ENCODE measurements around the gene PTGDS. TPM values are rescaled to one million over a fixed set of nuclear protein-coding genes. Genes with fewer than 3 reads are reported as not detected.

The PTGDS gene
- polyA plus RNA-seq, 1 donor from 2014 or later, result 2.0 TPM

DNA sequence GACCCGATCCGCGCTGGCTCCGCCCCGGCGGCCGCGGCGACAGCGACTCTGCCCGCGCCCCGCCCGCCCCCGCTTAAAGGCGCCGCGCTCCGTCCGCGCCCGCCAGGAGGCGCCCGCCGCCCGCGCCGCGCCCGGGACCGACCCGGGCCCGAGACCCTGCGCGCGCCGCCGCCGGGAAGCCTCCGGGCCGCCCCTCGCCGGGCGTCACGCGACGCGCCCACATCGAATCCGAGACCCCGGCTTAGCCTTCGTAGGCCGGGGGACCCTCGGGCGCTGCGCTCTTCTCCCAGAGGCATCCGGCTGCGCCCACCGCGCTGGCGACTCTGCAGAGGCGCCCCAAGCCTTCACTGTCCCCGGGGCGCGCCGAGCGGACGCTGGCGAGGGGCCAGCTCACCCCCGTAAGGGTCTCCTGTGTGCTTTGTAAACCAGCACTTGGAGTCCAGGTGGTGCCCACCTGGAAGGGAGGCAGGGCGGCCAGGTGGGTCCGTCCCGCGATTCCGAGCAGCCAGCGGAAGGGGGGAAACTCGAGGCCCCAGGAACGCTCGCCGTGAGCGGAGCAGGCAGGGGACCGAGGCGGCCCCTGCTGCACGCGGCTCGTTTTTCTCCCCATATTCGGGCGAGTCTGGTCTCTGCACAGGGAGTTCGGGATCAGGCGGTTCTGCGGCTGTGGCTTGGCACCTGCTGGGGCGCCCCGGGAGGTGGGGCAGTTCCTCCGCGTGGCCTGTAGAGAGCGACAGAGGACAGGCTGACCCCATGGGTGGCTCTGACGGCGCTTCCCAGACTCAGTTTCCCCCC, 51.2 kb downstream of the PTGDS start:
- peak overlapping the region; percentile 90 for H2AFZ ChIP-seq (ENCODE audit: low read depth, low read length)
- H3K9ac ChIP-seq (ENCODE audit: low read length), result peak overlapping the region; percentile 86

DNA sequence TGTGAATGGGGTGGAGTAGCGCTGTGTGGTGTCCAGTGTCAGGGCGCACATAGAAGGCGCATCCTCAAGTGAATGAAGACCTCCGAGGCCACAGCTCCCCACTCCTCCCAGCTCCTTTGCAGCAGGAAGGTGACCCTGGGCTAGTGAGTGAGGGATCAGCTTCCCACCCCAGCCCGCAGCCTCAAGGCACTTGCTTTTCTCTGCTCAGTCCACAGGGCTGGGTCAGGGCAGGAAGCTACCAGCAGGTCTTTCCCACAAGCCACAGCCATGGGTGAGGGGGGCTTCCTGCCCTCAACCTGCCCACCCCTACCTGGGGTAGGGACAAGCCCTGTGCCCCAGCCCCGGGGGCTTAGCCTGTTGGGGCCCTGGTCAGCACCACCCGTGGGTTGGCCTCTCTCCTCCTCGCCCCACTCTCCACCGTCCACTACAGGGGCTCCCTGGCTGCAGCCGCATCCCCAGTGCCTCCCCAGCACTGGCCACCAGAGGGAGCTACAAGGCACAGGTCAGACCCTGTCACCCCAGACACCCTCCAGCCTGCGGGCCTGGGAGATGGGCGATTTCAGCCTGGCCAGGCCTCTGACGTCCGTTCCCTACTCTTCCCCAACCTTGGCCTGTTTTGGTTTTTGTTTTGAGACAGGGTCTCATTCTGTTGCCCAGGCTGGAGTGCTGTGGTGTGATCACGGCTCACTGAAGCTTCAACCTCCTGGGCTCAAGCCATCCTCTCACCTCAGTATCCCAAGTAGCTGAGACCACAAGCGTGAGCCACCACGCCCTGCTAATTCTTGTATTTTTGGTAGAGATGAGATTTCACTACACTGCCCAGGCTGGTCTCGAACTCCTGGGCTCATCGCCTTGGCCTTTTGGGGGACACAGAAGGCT, 52.0 kb downstream of the PTGDS start:
- H3K4me3 ChIP-seq (ENCODE audit: low read length), result peak overlapping the region; percentile 91
- H3F3A ChIP-seq (ENCODE audit: insufficient read depth, low read length, poor library complexity, severe bottlenecking), result no peaks in the 10 kb centered on the region
- no peaks in the 10 kb centered on the region for H3K36me3 ChIP-seq (ENCODE audit: insufficient read depth, low read length)
- H3K27ac ChIP-seq (ENCODE audit: low read length), result no peak overlapping the region
- H4K20me1 ChIP-seq (ENCODE audit: insufficient read depth), result no peaks in the 10 kb centered on the region
- peaks cover 5% of the 10 kb centered on the region for H3K79me2 ChIP-seq (replicated peaks; ENCODE audit: insufficient read depth, low read length)
- peak overlapping the region; percentile 86 for H3K9ac ChIP-seq (ENCODE audit: low read length)
- peak overlapping the region; percentile 70 for H3K4me2 ChIP-seq (ENCODE audit: low read length)
- H2AFZ ChIP-seq (ENCODE audit: low read depth, low read length), result no peak overlapping the region
- H3K9me3 ChIP-seq (ENCODE audit: low read length), result no peaks in the 10 kb centered on the region
- TF ChIP-seq, protein P1, sequence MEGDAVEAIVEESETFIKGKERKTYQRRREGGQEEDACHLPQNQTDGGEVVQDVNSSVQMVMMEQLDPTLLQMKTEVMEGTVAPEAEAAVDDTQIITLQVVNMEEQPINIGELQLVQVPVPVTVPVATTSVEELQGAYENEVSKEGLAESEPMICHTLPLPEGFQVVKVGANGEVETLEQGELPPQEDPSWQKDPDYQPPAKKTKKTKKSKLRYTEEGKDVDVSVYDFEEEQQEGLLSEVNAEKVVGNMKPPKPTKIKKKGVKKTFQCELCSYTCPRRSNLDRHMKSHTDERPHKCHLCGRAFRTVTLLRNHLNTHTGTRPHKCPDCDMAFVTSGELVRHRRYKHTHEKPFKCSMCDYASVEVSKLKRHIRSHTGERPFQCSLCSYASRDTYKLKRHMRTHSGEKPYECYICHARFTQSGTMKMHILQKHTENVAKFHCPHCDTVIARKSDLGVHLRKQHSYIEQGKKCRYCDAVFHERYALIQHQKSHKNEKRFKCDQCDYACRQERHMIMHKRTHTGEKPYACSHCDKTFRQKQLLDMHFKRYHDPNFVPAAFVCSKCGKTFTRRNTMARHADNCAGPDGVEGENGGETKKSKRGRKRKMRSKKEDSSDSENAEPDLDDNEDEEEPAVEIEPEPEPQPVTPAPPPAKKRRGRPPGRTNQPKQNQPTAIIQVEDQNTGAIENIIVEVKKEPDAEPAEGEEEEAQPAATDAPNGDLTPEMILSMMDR (IDR thresholded peaks at IDR 0.05; ENCODE audit: poor library complexity, severe bottlenecking), result peak; percentile 72
- TF ChIP-seq SMC3 (conservative IDR thresholded peaks at IDR 0.05; ENCODE audit: poor library complexity), result no peak
- H3K27me3 ChIP-seq (ENCODE audit: insufficient read depth, low read depth, low read length), result no peaks in the 10 kb centered on the region
- no peaks in the 10 kb centered on the region for H3K9me2 ChIP-seq (ENCODE audit: insufficient read depth, low read length)

More for the DNA sequence above, 51.2 kb downstream of the PTGDS start:
- H3K4me3 ChIP-seq (ENCODE audit: low read length), result peak overlapping the region; percentile 91
- H3K4me2 ChIP-seq (ENCODE audit: low read length), result peak overlapping the region; percentile 70
- H3K79me2 ChIP-seq (replicated peaks; ENCODE audit: insufficient read depth, low read length), result peaks cover 5% of the 10 kb centered on the region
- peak overlapping the region; percentile 49 for H3K27ac ChIP-seq (ENCODE audit: low read length)
- no peaks in the 10 kb centered on the region for H3K36me3 ChIP-seq (ENCODE audit: insufficient read depth, low read length)
- H4K20me1 ChIP-seq (ENCODE audit: insufficient read depth), result no peaks in the 10 kb centered on the region
- H3K9me3 ChIP-seq (ENCODE audit: low read length), result no peaks in the 10 kb centered on the region
- H3F3A ChIP-seq (ENCODE audit: insufficient read depth, low read length, poor library complexity, severe bottlenecking), result no peaks in the 10 kb centered on the region
- TF ChIP-seq MXI1 (conservative IDR thresholded peaks at IDR 0.05; ENCODE audit: poor library complexity, severe bottlenecking) (peak; percentile 24), TAF1 (IDR thresholded peaks at IDR 0.05; ENCODE audit: low read depth) (no peak), POLR2AphosphoS5 (IDR thresholded peaks at IDR 0.05) (peak; percentile 14), SMC3 (conservative IDR thresholded peaks at IDR 0.05; ENCODE audit: poor library complexity) (no peak), EZH2 (IDR thresholded peaks at IDR 0.05; ENCODE audit: borderline replicate concordance, insufficient read depth, low read length, poor library complexity, severe bottlenecking) (no peak), EP300 (conservative IDR thresholded peaks at IDR 0.05; ENCODE audit: poor library complexity, severe bottlenecking) (no peak)
- TF ChIP-seq, protein P2, sequence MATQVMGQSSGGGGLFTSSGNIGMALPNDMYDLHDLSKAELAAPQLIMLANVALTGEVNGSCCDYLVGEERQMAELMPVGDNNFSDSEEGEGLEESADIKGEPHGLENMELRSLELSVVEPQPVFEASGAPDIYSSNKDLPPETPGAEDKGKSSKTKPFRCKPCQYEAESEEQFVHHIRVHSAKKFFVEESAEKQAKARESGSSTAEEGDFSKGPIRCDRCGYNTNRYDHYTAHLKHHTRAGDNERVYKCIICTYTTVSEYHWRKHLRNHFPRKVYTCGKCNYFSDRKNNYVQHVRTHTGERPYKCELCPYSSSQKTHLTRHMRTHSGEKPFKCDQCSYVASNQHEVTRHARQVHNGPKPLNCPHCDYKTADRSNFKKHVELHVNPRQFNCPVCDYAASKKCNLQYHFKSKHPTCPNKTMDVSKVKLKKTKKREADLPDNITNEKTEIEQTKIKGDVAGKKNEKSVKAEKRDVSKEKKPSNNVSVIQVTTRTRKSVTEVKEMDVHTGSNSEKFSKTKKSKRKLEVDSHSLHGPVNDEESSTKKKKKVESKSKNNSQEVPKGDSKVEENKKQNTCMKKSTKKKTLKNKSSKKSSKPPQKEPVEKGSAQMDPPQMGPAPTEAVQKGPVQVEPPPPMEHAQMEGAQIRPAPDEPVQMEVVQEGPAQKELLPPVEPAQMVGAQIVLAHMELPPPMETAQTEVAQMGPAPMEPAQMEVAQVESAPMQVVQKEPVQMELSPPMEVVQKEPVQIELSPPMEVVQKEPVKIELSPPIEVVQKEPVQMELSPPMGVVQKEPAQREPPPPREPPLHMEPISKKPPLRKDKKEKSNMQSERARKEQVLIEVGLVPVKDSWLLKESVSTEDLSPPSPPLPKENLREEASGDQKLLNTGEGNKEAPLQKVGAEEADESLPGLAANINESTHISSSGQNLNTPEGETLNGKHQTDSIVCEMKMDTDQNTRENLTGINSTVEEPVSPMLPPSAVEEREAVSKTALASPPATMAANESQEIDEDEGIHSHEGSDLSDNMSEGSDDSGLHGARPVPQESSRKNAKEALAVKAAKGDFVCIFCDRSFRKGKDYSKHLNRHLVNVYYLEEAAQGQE (IDR thresholded peaks at IDR 0.05; ENCODE audit: borderline replicate concordance), result peak; percentile 17
- TF ChIP-seq, protein P1 (IDR thresholded peaks at IDR 0.05; ENCODE audit: poor library complexity, severe bottlenecking), result peak; percentile 36
- no peaks in the 10 kb centered on the region for H3K27me3 ChIP-seq (ENCODE audit: insufficient read depth, low read depth, low read length)
- no peaks in the 10 kb centered on the region for H3K9me2 ChIP-seq (ENCODE audit: insufficient read depth, low read length)

Measured in neural cell (in vitro differentiated cells).